ENCODE measurements around the gene TIGD1.

DNA sequence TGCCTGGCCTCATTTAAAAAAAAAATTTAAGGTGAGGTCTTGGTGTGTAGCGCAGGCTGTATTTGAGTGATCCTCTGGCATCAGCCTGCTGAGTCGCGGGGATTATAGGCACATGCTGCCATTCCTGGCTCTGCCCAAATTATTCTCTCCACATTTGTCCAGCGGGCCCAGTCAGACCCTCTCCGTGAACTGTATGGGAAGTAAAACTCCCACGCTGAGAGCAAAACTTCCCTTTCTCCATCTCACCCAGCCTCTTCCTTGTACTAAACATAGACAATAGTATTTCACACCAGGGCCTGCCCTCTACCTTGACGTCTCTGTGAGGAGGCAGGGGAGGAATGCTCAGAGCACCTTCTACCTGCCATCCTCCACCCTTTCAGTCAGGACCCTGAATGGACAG, 37.2 kb upstream of the TIGD1 start:
- TF ChIP-seq ZNF274 (IDR thresholded peaks at IDR 0.05; ENCODE audit: low read depth, low read length), result no peak
- no peak for TF ChIP-seq YY1 (IDR thresholded peaks at IDR 0.05; ENCODE audit: insufficient read depth, insufficient read length)
- TF ChIP-seq SUZ12 (IDR thresholded peaks at IDR 0.05; ENCODE audit: extremely low read depth, insufficient read depth, insufficient read length), result no peak
